GM21529 (cell line): ENCODE data around the gene MAFF.
"Not testable (repeated sequence)": the region's sequence is repeated elsewhere in the genome, so short reads cannot be mapped to it uniquely, and the experiment has no call there.

Source experiments
- ATAC-seq: cut with Tn5 transposase; IDR thresholded peaks from one replicate; pipeline ENCODE4 v1.9.1; 2021; ENCODE audit not compliant: unreplicated experiment

Gene MAFF

GRCh38 chr22:38221908-38222796 is 20.4 kb downstream of the MAFF start:
- ATAC-seq = no peak

GRCh38 chr22:38222797-38223119 is 21.0 kb downstream of the MAFF start:
- ATAC-seq = no peak

DNA sequence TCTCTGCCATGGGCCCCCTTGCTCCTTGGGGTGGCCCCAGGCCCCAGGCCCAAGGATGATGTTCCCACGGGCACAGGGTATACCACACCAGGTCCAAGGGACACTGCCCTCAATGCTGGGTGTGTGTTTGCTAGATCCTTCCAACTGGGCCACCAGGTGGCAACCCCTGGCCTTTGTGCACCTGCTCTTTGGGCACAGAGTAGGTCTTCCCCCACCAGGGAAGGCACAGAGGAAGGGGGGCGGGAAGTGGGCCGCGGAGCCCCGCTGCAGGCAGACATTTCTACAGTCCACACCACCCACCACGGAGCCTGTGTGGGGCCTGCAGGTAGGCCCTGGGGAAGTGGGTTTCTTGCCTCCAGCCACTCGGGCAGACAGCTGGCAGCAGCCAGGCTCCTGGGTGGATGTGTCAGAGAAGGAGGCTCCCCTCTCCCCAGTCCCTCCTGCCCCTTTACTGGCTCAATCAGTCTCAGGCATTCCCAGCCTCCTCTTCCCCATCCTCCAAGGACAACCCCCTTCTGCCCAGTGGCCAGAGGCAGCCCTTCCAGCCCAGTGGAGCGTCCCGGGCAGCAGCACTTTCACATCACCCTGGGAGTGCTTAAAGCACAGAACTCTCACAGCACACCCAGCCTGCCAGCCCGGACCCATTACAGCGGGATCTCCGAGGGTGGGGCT is 21.6 kb downstream of the MAFF start:
- no peak for ATAC-seq

GRCh38 chr22:38226853-38227649 is 25.3 kb downstream of the MAFF start:
- ATAC-seq = no peak

DNA sequence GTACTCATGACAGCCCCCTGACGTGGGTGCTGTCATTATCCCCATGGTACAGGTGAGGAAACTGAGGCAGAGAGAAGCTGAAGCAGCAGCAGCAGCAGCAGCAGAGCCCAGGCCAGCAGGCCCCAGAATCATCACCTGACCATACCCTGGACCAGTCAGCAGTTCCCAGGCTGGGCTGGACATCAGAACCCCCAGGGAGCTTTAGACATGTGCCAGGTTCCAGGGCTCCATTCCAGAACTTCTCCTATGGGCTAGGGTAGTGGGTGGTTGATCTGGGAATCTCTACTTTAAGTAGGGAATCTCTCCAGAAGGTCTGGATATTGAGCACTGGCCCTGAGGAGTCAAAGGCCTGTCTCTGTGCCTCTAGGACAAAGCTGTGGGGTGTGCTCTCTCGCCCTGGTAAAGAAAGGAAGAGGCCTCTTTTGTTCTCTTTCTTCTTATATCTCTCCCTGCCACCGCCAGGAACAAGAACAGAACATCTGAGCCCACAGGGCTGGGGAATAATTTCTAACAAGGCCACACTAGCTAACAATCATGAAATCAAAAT is 26.6 kb downstream of the MAFF start:
- no peak for ATAC-seq

DNA sequence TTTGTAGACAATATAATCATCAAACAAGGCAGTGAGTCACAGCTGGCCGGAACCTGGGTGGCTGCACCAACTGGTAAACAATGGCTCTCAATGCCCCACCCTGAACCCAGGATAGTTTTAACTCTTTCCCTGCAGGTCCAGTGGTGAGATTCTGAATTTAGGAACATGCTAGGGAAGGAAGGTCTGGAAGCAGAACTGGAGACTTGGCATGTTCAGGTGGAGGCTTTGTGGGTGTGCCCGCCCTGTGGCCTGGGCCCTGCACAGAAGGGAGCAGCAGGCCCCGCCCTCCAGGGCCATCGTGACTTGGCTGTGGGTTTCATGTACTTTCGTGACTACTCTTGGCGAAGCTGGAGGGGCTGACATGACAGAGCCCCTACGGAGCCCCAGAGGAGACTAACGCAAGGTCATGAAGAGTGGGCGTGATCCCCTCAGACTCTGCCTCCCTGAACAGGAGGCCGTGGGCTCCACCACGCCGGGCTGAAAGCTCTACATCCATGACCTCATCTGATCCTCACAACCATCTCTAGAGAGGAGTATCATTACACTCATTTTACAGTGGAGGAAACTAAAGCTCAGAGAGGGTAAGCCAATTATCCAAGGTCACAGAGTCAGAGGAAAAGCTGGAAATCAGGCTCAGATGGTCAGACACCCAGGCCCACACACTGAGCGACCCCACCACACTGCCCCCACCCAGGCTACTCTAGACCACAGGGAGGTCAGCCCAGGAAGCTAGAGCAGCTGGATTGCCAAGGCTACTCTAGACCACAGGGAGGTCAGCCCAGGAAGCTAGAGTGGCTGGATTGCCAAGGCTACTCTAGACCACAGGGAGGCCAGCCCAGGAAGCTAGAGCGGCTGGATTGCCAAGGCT is 27.3 kb downstream of the MAFF start:
- ATAC-seq = no peak

GRCh38 chr22:38230108-38230825 is 28.5 kb downstream of the MAFF start:
- ATAC-seq = no peak

GRCh38 chr22:38230916-38231315 is 29.1 kb downstream of the MAFF start:
- ATAC-seq = no peak

DNA sequence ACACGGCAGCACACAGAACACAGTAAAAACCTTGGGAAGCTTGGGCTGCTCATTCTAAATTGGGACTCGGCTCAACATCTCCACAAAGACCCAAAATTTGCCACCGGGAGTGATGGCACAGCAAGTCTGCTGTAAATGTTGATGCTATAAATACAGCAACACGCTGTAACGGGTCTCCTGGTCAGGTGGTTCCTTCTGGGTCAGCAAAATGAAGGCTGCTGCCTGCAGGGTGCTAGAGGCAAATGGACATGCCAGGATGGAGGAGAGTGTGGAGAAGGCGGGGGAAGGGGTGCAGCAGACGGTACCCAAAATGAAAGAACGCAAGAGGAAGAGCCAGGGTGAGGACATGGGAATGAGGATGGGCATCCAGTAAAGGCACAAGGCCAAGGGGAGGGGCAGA is 30.4 kb downstream of the MAFF start:
- no peak for ATAC-seq

- ATAC-seq = no peak
These were observed 31.6 kb downstream of the MAFF start for GRCh38 chr22:38233427-38233826.

DNA sequence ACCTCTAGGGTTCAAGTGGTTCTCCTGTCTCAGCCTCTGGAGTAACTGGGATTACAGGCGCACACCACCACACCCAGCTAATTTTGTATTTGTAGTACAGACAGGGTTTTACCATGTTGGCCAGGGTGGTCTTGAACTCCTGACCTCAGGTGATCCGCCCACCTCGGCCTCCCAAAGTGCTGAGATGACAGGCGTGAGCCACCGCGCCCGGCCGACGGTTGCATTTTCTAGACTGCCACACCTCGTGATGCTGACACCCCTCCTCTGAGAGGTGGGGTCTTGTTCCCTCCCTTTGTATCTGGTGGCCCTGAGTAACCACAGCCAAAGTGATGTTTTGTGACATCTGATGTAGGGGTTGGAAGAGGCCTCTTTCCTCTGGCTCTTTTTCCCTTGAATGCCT is 32.1 kb downstream of the MAFF start:
- not testable (repeated sequence) for ATAC-seq

DNA sequence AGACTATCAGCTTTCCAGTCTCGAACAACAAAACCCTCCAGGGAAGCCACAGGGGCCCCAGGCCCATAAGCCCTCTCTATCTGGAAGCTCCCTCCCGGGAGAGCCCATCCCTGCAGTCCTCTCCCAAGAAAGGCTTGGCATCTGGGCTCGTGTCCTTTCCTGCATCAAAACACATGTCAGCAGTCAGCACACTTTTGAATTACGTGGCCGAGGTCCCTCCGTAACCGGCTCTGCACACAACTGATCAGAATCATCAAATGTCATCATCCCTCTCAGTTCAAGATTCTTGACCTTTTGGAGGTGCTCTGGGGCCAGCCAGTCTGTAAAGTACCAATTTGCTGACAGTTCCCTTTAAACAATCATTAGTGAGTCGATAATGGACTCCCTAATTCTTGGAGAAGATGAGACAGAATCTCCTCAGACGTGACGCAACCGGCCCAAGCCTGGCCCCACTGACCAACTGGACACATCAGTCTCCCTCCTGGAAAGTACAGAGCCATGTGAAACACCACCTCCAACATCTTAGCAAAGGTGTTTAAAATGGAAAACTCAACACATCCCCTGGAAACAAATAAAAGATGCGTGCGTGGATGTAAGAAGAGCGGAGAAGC is 33.6 kb downstream of the MAFF start:
- ATAC-seq = no peak

DNA sequence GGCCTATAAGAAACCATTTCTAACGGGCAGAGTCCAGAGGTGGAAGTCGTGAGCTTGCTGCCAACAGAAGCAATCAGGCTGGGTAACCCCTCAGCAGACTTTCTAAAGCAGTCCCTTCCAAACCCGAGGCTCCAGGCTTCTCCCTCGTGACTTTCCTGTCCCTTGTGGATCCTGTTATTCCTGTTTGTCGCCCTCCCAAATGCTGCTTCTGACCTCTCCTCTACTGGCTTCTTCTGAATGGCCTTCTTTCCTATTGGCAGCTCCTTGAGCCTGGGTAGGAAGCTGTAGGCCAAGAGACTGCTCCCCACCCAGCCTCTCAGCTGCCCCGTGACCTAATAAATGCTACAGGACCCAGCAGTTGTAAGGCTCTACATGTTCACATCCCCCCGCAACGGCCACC is 35.0 kb downstream of the MAFF start:
- ATAC-seq = no peak

- ATAC-seq = no peak
These were observed 36.8 kb downstream of the MAFF start for GRCh38 chr22:38238519-38239071.

DNA sequence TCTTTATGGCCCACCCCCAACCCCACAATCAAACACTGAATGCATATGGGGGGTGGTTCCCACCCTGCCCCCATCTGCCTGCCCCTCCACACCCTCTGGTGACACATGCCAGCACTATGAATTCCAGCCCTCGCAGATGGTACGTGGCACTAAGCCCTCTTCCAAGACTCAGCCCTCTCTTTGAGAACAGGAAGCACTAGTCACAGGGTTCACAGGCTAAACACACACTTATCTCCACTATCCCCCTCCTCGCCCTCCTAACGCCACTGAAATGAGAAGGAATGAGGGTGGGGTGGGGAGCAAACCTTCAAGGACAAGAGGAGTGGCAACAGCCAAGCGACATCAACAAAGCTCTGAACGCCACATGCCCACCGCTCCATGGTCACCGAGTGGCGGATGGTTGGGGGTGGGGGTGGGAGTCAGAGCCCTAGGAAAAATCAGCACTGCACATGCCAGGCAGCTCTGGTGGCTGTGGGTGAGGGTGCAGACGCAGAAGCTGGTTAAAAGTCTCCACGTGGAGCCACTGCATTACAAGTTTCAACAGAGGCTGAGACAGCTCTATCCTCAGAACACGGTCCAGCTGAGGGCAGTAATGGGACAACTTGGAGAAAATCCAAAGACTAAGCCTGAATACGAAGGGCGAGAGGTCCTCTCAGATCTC is 37.4 kb downstream of the MAFF start:
- no peak for ATAC-seq

DNA sequence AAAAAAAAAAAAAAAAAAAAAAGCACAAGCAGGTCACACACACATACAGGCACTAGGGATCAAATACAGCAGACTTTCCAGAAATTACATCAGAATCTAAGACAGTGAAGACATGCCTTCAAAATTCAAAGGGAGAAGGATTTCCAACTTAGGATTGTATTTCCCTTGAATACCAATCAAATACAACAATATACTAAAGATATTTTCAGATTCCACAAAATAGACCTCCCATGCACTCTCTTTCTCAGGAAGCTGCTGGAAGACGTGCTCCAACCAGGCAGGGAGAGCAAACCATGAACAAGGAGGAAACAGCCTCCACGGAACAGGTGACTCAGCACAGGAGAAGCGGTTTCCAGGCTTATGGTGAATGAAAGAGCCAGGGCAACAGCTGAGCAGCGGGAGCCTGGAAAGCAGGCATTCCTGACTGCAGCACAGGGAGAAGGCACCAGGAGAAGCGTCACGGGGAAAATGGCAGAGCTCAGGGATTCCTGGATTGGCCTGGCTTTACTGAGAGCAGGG is 39.0 kb downstream of the MAFF start:
- no peak for ATAC-seq

GRCh38 chr22:38243007-38243765 is 41.4 kb downstream of the MAFF start:
- no peak for ATAC-seq

DNA sequence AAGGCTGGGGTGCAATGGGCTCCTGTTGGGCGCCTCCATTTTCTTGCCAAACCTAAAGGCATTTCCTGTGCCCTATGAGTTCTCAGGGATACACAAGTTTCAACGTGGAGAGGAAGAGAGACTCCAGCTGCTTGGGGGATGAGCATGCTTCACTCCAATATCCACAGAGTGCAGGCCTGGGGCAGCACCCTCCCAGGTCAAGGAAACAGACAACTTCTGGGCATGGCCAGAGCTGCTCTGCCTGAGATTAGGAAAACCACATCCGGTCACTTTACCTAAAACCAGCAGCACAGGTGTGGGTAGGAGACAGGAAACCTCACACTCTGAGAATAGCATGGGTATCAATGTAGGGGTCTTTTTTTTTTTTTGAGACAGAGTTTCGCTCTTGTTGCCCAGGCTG is 42.3 kb downstream of the MAFF start:
- no peak for ATAC-seq
